HEK293T (cell line): ENCODE data around the gene ROS1.

Experiments
- HDGF ChIP-seq: fragments of 450-650 bp; IDR thresholded peaks from 2 replicates; pipeline ENCODE4 v1.6.1; 2017; ENCODE audit warnings: antibody characterized with exemption, borderline replicate concordance
- TF ChIP-seq, protein P1 (sequence below): fragments of 450-650 bp; IDR thresholded peaks from 2 replicates; pipeline ENCODE4 v1.6.1; 2016

DNA sequence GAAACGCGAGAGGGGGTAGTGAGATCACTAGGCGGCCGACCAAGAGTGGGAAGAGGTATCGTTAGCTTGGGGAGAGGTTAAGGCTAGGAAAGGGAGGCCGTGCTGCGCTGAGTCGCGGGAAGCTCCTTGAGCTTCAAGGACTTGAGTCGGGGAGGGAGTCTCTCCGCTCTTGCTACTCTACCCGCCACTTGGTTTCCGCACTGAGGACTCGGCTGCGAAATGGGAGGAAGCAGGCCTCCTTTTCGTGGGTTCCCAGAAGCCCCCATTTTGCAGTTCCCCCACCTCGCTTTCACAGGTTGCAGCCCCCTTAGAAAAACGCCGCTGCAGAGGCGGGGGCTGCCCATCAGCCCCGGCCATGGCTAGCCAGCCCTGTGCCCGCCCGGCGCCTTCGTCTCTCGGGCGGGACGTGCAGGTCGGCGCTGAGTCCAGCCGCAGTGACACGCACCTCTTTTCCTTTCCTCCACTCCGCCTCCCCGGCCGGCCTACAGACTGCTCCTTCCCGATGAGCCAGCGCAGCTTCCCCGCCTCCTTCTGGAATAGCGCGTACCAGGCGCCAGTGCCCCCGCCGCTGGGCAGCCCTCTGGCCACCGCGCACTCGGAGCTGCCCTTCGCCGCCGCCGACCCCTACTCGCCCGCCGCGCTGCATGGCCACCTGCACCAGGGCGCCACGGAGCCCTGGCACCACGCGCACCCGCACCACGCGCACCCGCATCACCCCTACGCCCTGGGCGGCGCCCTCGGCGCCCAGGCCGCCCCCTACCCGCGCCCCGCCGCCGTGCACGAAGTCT, 155.5 kb downstream of the ROS1 start:
- TF ChIP-seq, protein P1, sequence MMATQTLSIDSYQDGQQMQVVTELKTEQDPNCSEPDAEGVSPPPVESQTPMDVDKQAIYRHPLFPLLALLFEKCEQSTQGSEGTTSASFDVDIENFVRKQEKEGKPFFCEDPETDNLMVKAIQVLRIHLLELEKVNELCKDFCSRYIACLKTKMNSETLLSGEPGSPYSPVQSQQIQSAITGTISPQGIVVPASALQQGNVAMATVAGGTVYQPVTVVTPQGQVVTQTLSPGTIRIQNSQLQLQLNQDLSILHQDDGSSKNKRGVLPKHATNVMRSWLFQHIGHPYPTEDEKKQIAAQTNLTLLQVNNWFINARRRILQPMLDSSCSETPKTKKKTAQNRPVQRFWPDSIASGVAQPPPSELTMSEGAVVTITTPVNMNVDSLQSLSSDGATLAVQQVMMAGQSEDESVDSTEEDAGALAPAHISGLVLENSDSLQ = no peak
- no peak for TF ChIP-seq HDGF
